Measurements from ENCODE around the gene ANP32E.

ANP32E gene

DNA sequence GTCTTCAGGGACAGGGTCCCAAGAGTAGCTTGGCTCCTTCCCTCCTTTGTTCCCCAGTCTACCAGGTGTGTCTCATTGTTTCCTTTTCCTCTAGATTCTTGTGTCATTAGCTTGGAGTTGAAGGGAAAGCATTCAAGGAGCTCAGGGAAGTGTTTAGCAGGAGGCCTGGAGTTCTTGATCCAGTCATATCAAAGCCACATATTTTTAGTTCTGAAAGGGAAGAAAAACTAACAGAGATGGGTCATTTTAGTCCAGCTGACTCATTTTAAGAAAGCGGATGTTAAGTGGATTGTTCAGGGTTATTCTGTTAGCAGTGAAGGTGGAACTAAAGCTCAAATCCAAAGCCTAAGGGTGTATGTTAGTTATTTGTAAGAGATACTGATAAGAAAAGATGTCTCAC, 37.4 kb upstream of the ANP32E start:
- DNase-seq (ENCODE audit: low read depth) = peak; percentile 69
- peak overlapping the region; percentile 61 for H3K4me3 ChIP-seq (ENCODE audit: low read depth, low read length)
- TF ChIP-seq, protein P1, sequence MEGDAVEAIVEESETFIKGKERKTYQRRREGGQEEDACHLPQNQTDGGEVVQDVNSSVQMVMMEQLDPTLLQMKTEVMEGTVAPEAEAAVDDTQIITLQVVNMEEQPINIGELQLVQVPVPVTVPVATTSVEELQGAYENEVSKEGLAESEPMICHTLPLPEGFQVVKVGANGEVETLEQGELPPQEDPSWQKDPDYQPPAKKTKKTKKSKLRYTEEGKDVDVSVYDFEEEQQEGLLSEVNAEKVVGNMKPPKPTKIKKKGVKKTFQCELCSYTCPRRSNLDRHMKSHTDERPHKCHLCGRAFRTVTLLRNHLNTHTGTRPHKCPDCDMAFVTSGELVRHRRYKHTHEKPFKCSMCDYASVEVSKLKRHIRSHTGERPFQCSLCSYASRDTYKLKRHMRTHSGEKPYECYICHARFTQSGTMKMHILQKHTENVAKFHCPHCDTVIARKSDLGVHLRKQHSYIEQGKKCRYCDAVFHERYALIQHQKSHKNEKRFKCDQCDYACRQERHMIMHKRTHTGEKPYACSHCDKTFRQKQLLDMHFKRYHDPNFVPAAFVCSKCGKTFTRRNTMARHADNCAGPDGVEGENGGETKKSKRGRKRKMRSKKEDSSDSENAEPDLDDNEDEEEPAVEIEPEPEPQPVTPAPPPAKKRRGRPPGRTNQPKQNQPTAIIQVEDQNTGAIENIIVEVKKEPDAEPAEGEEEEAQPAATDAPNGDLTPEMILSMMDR (IDR thresholded peaks at IDR 0.05; ENCODE audit: insufficient read depth, low read depth, low read length, missing control alignments) = no peak

- no peak overlapping the region for H3K4me3 ChIP-seq (ENCODE audit: low read depth, low read length)
- DNase-seq (ENCODE audit: low read depth) = no peak
- TF ChIP-seq, protein P1 (IDR thresholded peaks at IDR 0.05; ENCODE audit: insufficient read depth, low read depth, low read length, missing control alignments) = no peak
These were observed 35.5 kb upstream of the ANP32E start for GRCh38 chr1:150271291-150271959.

GRCh38 chr1:150269451-150269850, 33.5 kb upstream of the ANP32E start:
- no peak for DNase-seq (ENCODE audit: low read depth)
- TF ChIP-seq, protein P1 (IDR thresholded peaks at IDR 0.05; ENCODE audit: insufficient read depth, low read depth, low read length, missing control alignments) = no peak
- H3K4me3 ChIP-seq (ENCODE audit: low read depth, low read length) = peak overlapping the region; percentile 95

DNA sequence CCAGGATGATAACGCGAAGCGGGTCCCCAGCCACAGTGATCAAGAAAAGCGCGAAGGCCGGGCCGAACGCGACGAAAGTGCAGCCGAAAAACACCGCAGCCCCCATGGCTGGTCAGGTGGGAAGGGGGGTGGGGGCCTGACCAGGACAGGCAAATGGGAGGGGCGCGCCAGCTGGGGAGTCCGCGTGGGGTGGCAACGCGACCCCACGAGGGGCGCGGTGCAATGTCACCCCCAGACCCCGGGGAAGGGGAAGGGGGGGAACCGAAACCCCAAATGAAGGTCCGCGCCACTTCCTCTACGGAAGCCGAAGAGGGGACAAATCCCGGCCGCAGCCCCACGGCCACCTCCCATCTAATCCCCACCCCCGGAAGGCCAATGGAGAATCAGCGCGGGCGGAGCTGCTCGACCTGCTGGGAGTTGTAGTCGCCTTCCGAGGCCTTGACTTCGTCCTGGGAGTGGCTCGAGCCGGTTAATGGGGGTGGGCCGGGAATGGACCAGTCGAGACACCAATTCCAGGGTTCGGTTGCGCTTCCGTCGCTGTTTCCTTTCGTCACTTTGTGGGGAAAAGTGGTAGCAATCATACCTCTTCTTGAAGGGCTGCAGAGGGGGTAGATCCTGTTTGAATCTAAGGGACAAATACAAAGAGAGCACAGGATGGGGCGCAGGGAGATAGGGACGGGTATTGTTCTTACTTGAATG, 32.9 kb upstream of the ANP32E start, which contains the start of gene APH1A:
APH1A (minus strand) TSS at position 312 of the 699 bp plus-strand sequence; CDS start at position 106, 206 bp downstream.
- DNase-seq (ENCODE audit: low read depth) = peak; percentile 98
- peak within 1 kb of the TSS; percentile 95 for H3K4me3 ChIP-seq (ENCODE audit: low read depth, low read length)
- TF ChIP-seq, protein P1 (IDR thresholded peaks at IDR 0.05; ENCODE audit: insufficient read depth, low read depth, low read length, missing control alignments) = no peak

- peak; percentile 63 for DNase-seq (ENCODE audit: low read depth)
- peak overlapping the region; percentile 95 for H3K4me3 ChIP-seq (ENCODE audit: low read depth, low read length)
- TF ChIP-seq, protein P1 (IDR thresholded peaks at IDR 0.05; ENCODE audit: insufficient read depth, low read depth, low read length, missing control alignments) = no peak
These were observed 32.4 kb upstream of the ANP32E start for GRCh38 chr1:150268340-150268704.

- peak overlapping the region; percentile 95 for H3K4me3 ChIP-seq (ENCODE audit: low read depth, low read length)
- TF ChIP-seq, protein P1 (IDR thresholded peaks at IDR 0.05; ENCODE audit: insufficient read depth, low read depth, low read length, missing control alignments) = no peak
- DNase-seq (ENCODE audit: low read depth) = no peak
These were observed 32.0 kb upstream of the ANP32E start for GRCh38 chr1:150267896-150268295.

Measured in GM12865 (cell line).